ENCODE results near the gene DENND4B.

DENND4B gene

GRCh38 chr1:153880962-153881361 lies 65.6 kb downstream of the DENND4B start:
- H3K4me3 ChIP-seq (ENCODE audit: severe bottlenecking): no peak overlapping the region
- H3K27me3 ChIP-seq (ENCODE audit: insufficient read depth, poor library complexity, severe bottlenecking): no peaks in the 10 kb centered on the region
- no peak overlapping the region for H3K27ac ChIP-seq (ENCODE audit: poor library complexity, severe bottlenecking)
- H3K9me3 ChIP-seq (ENCODE audit: severe bottlenecking): no peaks in the 10 kb centered on the region
- H3K4me1 ChIP-seq (ENCODE audit: insufficient read depth, poor library complexity, severe bottlenecking): peaks cover 8% of the 10 kb centered on the region
- TF ChIP-seq CTCF (IDR thresholded peaks at IDR 0.05; ENCODE audit: poor library complexity, severe bottlenecking): no peak
- DNase-seq (ENCODE audit: low spot score): peak; percentile 76
- H3K36me3 ChIP-seq (ENCODE audit: low read depth): 0 out of 2 replicates have a peak, but pooled peaks cover under 1% of the 10 kb centered on the region
- ATAC-seq (ENCODE audit: low read depth): peak; percentile 86

GRCh38 chr1:153880024-153880423 lies 66.5 kb downstream of the DENND4B start:
- no peak for DNase-seq (ENCODE audit: low spot score)
- ATAC-seq (ENCODE audit: low read depth): no peak
- no peak overlapping the region for H3K27ac ChIP-seq (ENCODE audit: poor library complexity, severe bottlenecking)
- no peaks in the 10 kb centered on the region for H3K36me3 ChIP-seq (ENCODE audit: low read depth)
- H3K4me3 ChIP-seq (ENCODE audit: severe bottlenecking): no peak overlapping the region
- H3K27me3 ChIP-seq (ENCODE audit: insufficient read depth, poor library complexity, severe bottlenecking): no peaks in the 10 kb centered on the region
- TF ChIP-seq CTCF (IDR thresholded peaks at IDR 0.05; ENCODE audit: poor library complexity, severe bottlenecking): no peak
- no peaks in the 10 kb centered on the region for H3K9me3 ChIP-seq (ENCODE audit: severe bottlenecking)
- peaks cover 8% of the 10 kb centered on the region for H3K4me1 ChIP-seq (ENCODE audit: insufficient read depth, poor library complexity, severe bottlenecking)
